NB4 (cell line): ENCODE results near the gene TACC3.

ENCODE experiments used
- MYC ChIP-seq: IDR thresholded peaks from 2 replicates; pipeline ENCODE4 v1.6.1; 2011; ENCODE audit warnings: low read depth, low read length
- POLR2A ChIP-seq: IDR thresholded peaks from 2 replicates; pipeline ENCODE4 v1.6.1; 2011; ENCODE audit warnings: mild to moderate bottlenecking; ENCODE audit not compliant: insufficient read length; ENCODE audit errors: extremely low read depth

DNA sequence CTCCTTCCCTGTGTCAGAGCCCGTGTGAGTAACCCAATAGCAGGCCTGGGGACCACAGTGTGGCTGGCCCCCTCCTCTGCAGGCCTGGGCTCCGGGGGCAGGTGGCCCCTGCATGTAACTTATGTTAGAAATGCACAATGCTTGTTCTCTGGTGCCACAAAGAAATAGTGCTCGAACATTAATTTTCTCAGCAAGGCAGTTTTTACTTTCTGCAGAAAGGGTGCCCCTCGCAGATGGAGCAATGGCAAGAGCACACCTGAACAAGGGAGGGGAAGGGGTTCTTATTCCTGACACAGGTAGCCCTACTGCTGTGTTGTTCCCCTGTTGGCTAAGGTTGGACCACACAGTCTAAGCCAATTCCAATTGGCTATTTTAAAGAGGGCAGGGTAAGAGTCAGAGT, 17.1 kb downstream of the TACC3 start:
- TF ChIP-seq POLR2A (no peak), MYC (no peak)
